ENCODE data around the gene SERINC5. TPM values are rescaled to one million over a fixed set of nuclear protein-coding genes. Genes with fewer than 3 reads are reported as not detected.

Gene SERINC5
- total RNA-seq, 1 experiment from 2014 or later: 52.3 TPM

DNA sequence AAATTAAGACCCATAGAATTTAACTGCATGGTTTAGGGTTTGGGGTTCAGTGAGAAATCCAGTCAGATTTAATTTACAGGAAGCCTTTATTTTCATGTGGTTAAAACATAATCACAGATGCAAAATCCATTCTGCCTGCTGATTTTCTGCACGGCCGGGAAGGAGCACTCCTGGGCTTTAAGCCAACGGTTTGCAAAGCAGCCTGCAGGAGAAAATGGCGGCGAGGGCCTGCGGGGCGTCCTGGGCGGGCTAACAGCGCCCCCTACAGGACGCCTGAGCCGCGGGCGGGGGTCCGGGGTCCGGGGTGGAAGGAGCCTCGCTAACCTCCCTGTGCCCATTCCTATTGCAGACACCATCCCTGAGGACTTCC, 173.1 kb downstream of the SERINC5 start:
- peaks cover 13 to 18% of the 10 kb centered on the region in 2 experiments for H3K4me1 Mint-ChIP-seq
- H2BK120ac ChIP-seq (ENCODE audit: low read depth, low read length, poor library complexity, severe bottlenecking): no peak overlapping the region
- H3K27ac ChIP-seq (ENCODE audit: insufficient read length, low read depth, low read length): no peak overlapping the region
- H3K9ac ChIP-seq (ENCODE audit: extremely low read depth, insufficient read length, low read length): no peak overlapping the region
- H3K27me3 ChIP-seq (ENCODE audit: insufficient read depth, low read length): no peaks in the 10 kb centered on the region
- no peaks in the 10 kb centered on the region for H3K27me3 Mint-ChIP-seq (ENCODE audit: low read depth)
- no peak overlapping the region for H3K23ac ChIP-seq (ENCODE audit: insufficient read length, low read depth, low read length)
- no peak overlapping the region for H3K4me2 ChIP-seq (ENCODE audit: insufficient read depth, insufficient read length, low read length)
- no peak overlapping the region for H3K27ac Mint-ChIP-seq
- no peaks in the 10 kb centered on the region for H3K9me3 Mint-ChIP-seq
- H2BK5ac ChIP-seq (ENCODE audit: insufficient read length, low read length): no peak overlapping the region
- no peak overlapping the region for H3K56ac ChIP-seq (ENCODE audit: insufficient read length, low read depth, low read length)
- no peaks in the 10 kb centered on the region for H4K20me1 ChIP-seq (ENCODE audit: control insufficient read depth, insufficient read depth, insufficient read length)
- TF ChIP-seq, protein P1, sequence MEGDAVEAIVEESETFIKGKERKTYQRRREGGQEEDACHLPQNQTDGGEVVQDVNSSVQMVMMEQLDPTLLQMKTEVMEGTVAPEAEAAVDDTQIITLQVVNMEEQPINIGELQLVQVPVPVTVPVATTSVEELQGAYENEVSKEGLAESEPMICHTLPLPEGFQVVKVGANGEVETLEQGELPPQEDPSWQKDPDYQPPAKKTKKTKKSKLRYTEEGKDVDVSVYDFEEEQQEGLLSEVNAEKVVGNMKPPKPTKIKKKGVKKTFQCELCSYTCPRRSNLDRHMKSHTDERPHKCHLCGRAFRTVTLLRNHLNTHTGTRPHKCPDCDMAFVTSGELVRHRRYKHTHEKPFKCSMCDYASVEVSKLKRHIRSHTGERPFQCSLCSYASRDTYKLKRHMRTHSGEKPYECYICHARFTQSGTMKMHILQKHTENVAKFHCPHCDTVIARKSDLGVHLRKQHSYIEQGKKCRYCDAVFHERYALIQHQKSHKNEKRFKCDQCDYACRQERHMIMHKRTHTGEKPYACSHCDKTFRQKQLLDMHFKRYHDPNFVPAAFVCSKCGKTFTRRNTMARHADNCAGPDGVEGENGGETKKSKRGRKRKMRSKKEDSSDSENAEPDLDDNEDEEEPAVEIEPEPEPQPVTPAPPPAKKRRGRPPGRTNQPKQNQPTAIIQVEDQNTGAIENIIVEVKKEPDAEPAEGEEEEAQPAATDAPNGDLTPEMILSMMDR (conservative IDR thresholded peaks at IDR 0.05): peak; percentile 97
- DNase-seq: peak; percentile 89
- no peak overlapping the region for H3T11ph ChIP-seq (ENCODE audit: low read length)
- no peak overlapping the region for H2AFZ ChIP-seq (ENCODE audit: low read length)
- H4K5ac ChIP-seq (ENCODE audit: insufficient read length, low read depth, low read length): no peak overlapping the region
- no peak overlapping the region for H2AK5ac ChIP-seq (ENCODE audit: insufficient read length, low read length)
- H4K8ac ChIP-seq (replicated peaks; ENCODE audit: insufficient read length, low read depth, low read length): no peak overlapping the region
- H3K23me2 ChIP-seq (ENCODE audit: insufficient read length, low read depth, low read length, poor library complexity, severe bottlenecking): no peaks in the 10 kb centered on the region
- H2BK15ac ChIP-seq (ENCODE audit: low read depth, low read length): no peak overlapping the region
- H3K9me3 ChIP-seq (ENCODE audit: control insufficient read depth, low read depth, low read length): no peaks in the 10 kb centered on the region
- peaks cover 1 to 13% (median 5%) of the 10 kb centered on the region in 3 experiments; a peak in 3 of 7 replicates for H3K36me3 Mint-ChIP-seq (ENCODE audit: insufficient read depth in 1 of 3, low read depth in 3 of 3)
- no peaks in the 10 kb centered on the region for H3K79me2 ChIP-seq (ENCODE audit: insufficient read depth, low read length)
- no peak overlapping the region for H3K4ac ChIP-seq (ENCODE audit: low read depth, low read length)
- WGBS (ENCODE audit: extremely low coverage, insufficient read length, low lambda C conversion rate): no CpG with 5 or more reads among the region's 16 CpGs
- no peak overlapping the region for H3K4me3 Mint-ChIP-seq
- H2BK20ac ChIP-seq (ENCODE audit: low read depth, low read length, poor library complexity, severe bottlenecking): no peak overlapping the region
- no peak overlapping the region for H4K91ac ChIP-seq (ENCODE audit: insufficient read length, low read depth, low read length)
- no peaks in the 10 kb centered on the region for H3K4me1 ChIP-seq (ENCODE audit: insufficient read depth, low read length)
- H3K79me1 ChIP-seq (ENCODE audit: insufficient read depth, low read depth, low read length, poor library complexity, severe bottlenecking): no peaks in the 10 kb centered on the region
- H3K18ac ChIP-seq (ENCODE audit: insufficient read length, low read depth, low read length): no peak overlapping the region
- no peak overlapping the region for H2BK12ac ChIP-seq (ENCODE audit: insufficient read length, low read depth, low read length)
- H3K14ac ChIP-seq (ENCODE audit: insufficient read depth, low read length): no peak overlapping the region

All from H9 (cell line).